RWPE2 (cell line): ENCODE results near the gene GP5.

Experiments
- ATAC-seq: fragments of 200-7000 bp; cut with Tn5 transposase; 3 replicates; pipeline ENCODE4 v1.9.1; 2021; ENCODE audit warnings: low read depth
- DNase-seq: peaks from one replicate; pipeline ENCODE4 v3.0.0-alpha.2; 2020; ENCODE audit warnings: low spot score
- H3K27ac ChIP-seq: fragments of 450-650 bp; 2 replicates; pipeline ENCODE4 v1.5.1; 2017; ENCODE audit warnings: mild to moderate bottlenecking; ENCODE audit not compliant: poor library complexity, severe bottlenecking
- H3K27me3 ChIP-seq: fragments of 250-450 bp; sonication (Bioruptor Pico); 2 replicates; pipeline ENCODE4 v1.5.1; 2021; ENCODE audit warnings: mild to moderate bottlenecking, moderate library complexity; ENCODE audit not compliant: insufficient read depth, poor library complexity, severe bottlenecking
- H3K36me3 ChIP-seq: fragments of 250-450 bp; sonication (Bioruptor Pico); 2 replicates; pipeline ENCODE4 v1.5.1; 2020; ENCODE audit warnings: low read depth, mild to moderate bottlenecking, moderate library complexity
- H3K4me1 ChIP-seq: fragments of 250-450 bp; sonication (Bioruptor Pico); 2 replicates; pipeline ENCODE4 v1.5.1; 2021; ENCODE audit warnings: mild to moderate bottlenecking, moderate library complexity; ENCODE audit not compliant: insufficient read depth, poor library complexity, severe bottlenecking
- H3K4me3 ChIP-seq: fragments of 250-450 bp; sonication (Bioruptor Pico); 2 replicates; pipeline ENCODE4 v1.5.1; 2021; ENCODE audit warnings: mild to moderate bottlenecking, moderate library complexity; ENCODE audit not compliant: severe bottlenecking
- H3K9me3 ChIP-seq: fragments of 250-450 bp; sonication (Bioruptor Pico); 2 replicates; pipeline ENCODE4 v1.5.1; 2021; ENCODE audit warnings: mild to moderate bottlenecking, moderate library complexity; ENCODE audit not compliant: severe bottlenecking
- TF ChIP-seq, protein P1 (sequence below): fragments of 450-650 bp; IDR thresholded peaks from one replicate; pipeline ENCODE4 v1.5.1; 2017; ENCODE audit warnings: mild to moderate bottlenecking, moderate library complexity; ENCODE audit not compliant: poor library complexity, severe bottlenecking

Gene GP5

DNA sequence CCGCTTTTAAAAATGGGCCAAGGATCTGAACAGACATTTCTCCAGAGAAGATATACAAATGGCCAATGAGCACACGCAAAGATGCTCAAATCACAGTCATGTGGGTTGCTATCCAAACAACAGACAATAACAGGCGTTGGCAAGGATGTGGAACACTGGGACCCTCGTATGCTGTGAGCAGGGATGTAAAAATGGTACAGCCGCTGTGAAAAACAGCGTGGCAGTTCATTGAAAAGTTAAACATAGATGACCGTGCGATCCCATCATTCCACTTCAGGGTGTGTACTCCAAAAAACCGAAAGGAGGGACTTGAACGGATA, 22.9 kb downstream of the GP5 start:
- no peaks in the 10 kb centered on the region for H3K36me3 ChIP-seq
- no peaks in the 10 kb centered on the region for H3K9me3 ChIP-seq
- no peak overlapping the region for H3K27ac ChIP-seq
- DNase-seq (no peak), ATAC-seq (no peak)
- TF ChIP-seq, protein P1, sequence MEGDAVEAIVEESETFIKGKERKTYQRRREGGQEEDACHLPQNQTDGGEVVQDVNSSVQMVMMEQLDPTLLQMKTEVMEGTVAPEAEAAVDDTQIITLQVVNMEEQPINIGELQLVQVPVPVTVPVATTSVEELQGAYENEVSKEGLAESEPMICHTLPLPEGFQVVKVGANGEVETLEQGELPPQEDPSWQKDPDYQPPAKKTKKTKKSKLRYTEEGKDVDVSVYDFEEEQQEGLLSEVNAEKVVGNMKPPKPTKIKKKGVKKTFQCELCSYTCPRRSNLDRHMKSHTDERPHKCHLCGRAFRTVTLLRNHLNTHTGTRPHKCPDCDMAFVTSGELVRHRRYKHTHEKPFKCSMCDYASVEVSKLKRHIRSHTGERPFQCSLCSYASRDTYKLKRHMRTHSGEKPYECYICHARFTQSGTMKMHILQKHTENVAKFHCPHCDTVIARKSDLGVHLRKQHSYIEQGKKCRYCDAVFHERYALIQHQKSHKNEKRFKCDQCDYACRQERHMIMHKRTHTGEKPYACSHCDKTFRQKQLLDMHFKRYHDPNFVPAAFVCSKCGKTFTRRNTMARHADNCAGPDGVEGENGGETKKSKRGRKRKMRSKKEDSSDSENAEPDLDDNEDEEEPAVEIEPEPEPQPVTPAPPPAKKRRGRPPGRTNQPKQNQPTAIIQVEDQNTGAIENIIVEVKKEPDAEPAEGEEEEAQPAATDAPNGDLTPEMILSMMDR, result no peak
- no peak overlapping the region for H3K4me3 ChIP-seq
- H3K27me3 ChIP-seq, result no peaks in the 10 kb centered on the region
- no peaks in the 10 kb centered on the region for H3K4me1 ChIP-seq

DNA sequence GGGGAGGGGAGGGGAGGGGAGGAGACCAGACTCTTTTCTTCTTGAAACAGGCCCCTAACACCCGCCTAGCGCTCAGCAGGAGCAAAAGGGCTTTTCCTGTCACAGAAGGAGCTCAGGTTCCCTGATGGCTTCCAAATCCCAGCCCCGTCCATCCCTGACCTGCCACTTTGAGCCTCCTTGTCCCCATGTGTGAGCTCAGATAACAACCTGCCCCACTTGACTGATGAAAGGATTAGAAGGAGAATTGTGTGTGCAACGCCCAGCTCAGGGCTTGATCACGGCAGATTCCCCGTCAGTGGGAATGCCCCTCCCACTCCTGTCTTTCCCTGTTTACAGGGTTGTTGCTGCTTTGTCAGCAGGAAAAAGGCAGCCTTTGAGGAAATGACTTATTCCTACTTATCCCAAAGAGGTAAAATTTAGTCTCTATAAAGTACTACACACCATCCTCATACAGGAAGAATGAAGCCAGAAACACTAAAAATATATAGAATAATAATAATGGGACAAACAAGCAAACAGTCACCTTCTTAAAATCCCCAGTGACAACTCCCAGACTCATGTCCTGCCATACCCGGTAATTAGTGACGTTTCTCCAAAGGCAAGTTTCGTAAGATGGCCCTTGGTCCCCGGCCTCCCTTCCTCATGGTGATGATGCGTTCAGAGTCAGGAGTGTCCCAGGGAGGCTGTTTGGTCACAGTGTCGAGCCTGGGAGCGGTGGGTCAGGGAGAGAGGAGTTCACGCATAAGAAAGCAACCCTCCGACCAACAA, 23.4 kb downstream of the GP5 start:
- Histone ChIP-seq H3K27ac (no peak overlapping the region), H3K4me3 (no peak overlapping the region), H3K9me3 (no peaks in the 10 kb centered on the region), H3K27me3 (no peaks in the 10 kb centered on the region), H3K4me1 (no peaks in the 10 kb centered on the region), H3K36me3 (no peaks in the 10 kb centered on the region)
- no peak for DNase-seq
- TF ChIP-seq, protein P1, result no peak
- ATAC-seq, result no peak

DNA sequence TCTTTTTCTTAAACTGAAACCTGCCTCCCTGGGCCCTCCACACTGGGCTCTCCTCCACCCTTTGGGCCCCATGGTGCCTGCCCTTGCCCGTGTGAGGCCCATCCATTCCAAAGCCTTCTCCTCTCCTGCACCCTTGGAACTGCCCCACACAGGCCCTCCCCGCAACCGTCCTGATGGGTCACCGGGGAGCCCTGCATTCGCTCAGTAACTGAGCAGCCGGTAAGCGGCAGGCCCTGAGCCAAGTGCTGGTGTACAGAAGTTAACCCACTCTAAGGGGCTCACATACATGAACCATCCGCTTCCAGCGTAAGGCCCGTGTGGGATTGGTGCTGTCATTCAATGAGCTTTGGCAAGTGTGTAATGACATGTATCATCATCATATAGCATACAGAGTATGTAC, 24.1 kb downstream of the GP5 start:
- DNase-seq (no peak), ATAC-seq (no peak)
- Histone ChIP-seq H3K4me3 (no peak overlapping the region), H3K27ac (no peak overlapping the region), H3K36me3 (no peaks in the 10 kb centered on the region), H3K4me1 (no peaks in the 10 kb centered on the region), H3K9me3 (no peaks in the 10 kb centered on the region), H3K27me3 (no peaks in the 10 kb centered on the region)
- TF ChIP-seq, protein P1, result no peak

DNA sequence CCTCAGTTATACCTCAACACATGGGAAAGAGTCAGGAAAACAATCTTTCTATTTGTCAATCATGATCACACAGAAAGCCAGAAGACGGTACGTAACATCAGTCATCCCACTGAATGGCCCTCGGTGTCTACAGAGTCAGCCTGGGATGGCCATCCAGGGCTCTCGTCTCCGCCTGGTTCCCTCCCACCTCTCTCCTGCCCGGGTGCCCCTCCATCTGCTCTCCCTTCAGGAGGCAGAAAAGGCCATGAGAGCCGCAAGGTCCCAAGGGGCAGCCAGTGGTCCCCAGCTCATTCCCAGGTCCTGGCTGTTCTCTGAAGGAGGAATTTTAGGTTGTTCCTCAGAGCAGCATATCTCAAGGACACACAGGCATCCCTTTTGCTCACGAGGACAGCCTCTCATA, 25.2 kb downstream of the GP5 start:
- TF ChIP-seq, protein P1, result no peak
- DNase-seq (no peak), ATAC-seq (no peak)
- Histone ChIP-seq H3K27ac (no peak overlapping the region), H3K9me3 (no peaks in the 10 kb centered on the region), H3K4me3 (no peak overlapping the region), H3K36me3 (no peaks in the 10 kb centered on the region), H3K4me1 (no peaks in the 10 kb centered on the region), H3K27me3 (no peaks in the 10 kb centered on the region)

DNA sequence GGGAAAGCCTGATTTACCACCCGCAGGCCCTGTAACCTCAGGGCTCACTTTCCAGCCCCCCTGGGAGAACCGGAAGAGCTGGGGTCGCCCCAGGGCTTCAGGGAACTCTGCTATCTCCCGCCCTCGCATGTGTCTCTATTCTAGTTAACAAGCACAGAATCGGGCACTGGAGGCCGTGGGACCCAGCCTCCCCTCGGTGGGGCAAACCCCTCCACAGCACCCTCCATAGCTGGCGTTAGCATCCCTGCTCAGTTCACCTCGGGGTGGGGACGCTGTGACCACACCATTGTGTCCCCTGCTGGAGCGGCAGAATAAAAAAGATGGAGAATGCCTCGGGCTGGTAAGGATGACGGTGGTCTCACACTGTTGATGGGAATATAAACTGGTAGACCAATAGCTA, 26.0 kb downstream of the GP5 start:
- Histone ChIP-seq H3K4me1 (no peaks in the 10 kb centered on the region), H3K27ac (no peak overlapping the region), H3K9me3 (no peaks in the 10 kb centered on the region), H3K27me3 (no peaks in the 10 kb centered on the region), H3K4me3 (no peak overlapping the region), H3K36me3 (no peaks in the 10 kb centered on the region)
- DNase-seq, result no peak
- no peak for ATAC-seq
- TF ChIP-seq, protein P1, result no peak
